Fibroblast of lung (primary cell): Measurements from ENCODE around the gene NAA16.
"Not testable (repeated sequence)": the region's sequence is repeated elsewhere in the genome, so short reads cannot be mapped to it uniquely, and the experiment has no call there.

Source experiments
- CTCF ChIP-seq, 2 donors: IDR thresholded peaks in 1 of 2; conservative IDR thresholded peaks in 1 of 2; 1 replicate in 1 of 2; 2 replicates in 1 of 2; pipeline ENCODE4 v1.5.1; 2011 to 2012; ENCODE audit warnings: low read length in 2 of 2, control low read depth in 1 of 2, inconsistent platforms in 1 of 2, low read depth in 1 of 2, mild to moderate bottlenecking in 1 of 2
- EZH2 ChIP-seq: IDR thresholded peaks from 2 replicates; pipeline ENCODE4 v1.5.1; 2012; ENCODE audit warnings: low read length, control low read depth, mild to moderate bottlenecking; ENCODE audit errors: missing control alignments

DNA sequence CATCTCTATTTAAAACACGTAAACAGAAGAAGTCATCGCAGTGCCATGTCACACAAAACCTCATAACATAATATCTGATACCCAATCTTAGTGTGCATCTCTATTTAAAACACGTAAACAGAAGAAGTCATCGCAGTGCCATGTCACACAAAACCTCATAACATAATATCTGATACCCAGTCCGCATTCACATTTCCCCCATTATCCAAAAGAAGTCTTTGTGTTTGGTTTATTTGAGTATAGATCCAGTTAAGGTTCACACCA, 45.2 kb downstream of the NAA16 start:
- not testable (repeated sequence) for TF ChIP-seq EZH2; CTCF (conservative IDR thresholded peaks at IDR 0.05 in 1 of 2, IDR thresholded peaks at IDR 0.05 in 1 of 2; ENCODE audit: low read depth in 1 of 2, low read length in 2 of 2)
